Endothelial cell (in vitro differentiated cells): ENCODE data around the gene TMEM170B. TPM values are rescaled to one million over a fixed set of nuclear protein-coding genes. Genes with fewer than 3 reads are reported as not detected.

Experiments used
- DNase-seq: peaks from one replicate; pipeline ENCODE4 v3.0.0; 2021; ENCODE audit warnings: low spot score
- H3K27ac Mint-ChIP-seq: one replicate; pipeline ENCODE4 v1.8.0; 2021; ENCODE audit warnings: mixed read lengths, inconsistent platforms; ENCODE audit not compliant: unreplicated experiment
- H3K27me3 Mint-ChIP-seq: one replicate; pipeline ENCODE4 v1.8.0; 2021; ENCODE audit warnings: mild to moderate bottlenecking, moderate library complexity, mixed read lengths, inconsistent platforms; ENCODE audit not compliant: unreplicated experiment
- H3K36me3 Mint-ChIP-seq: one replicate; pipeline ENCODE4 v1.8.0; 2021; ENCODE audit warnings: mild to moderate bottlenecking, low read depth, mixed read lengths, inconsistent platforms; ENCODE audit not compliant: unreplicated experiment
- H3K4me1 Mint-ChIP-seq: one replicate; pipeline ENCODE4 v1.8.0; 2021; ENCODE audit warnings: mild to moderate bottlenecking, mixed read lengths, inconsistent platforms; ENCODE audit not compliant: unreplicated experiment
- H3K4me3 Mint-ChIP-seq: one replicate; pipeline ENCODE4 v1.8.0; 2021; ENCODE audit warnings: mild to moderate bottlenecking, mixed read lengths, inconsistent platforms; ENCODE audit not compliant: unreplicated experiment
- H3K9me3 Mint-ChIP-seq: one replicate; pipeline ENCODE4 v1.8.0; 2021; ENCODE audit warnings: mixed read lengths, inconsistent platforms; ENCODE audit not compliant: unreplicated experiment
- total RNA-seq: library from RNA; stranded (reverse); fragmentation: NEBNext Ultra II Directional; extraction: Animal tissue kit (Norgen Biotek cat#: 25700); gene quantifications from one replicate; pipeline ENCODE4 v1.2.1, GENCODE V29; 2021; ENCODE audit not compliant: unreplicated experiment
- TF ChIP-seq, protein P1 (sequence below): fragments of 200-600 bp; sonication (generic); IDR thresholded peaks from one replicate; pipeline ENCODE4 v1.5.0; 2021; ENCODE audit warnings: antibody characterized with exemption; ENCODE audit not compliant: unreplicated experiment

TMEM170B gene
- total RNA-seq, 1 donor from 2014 or later, result 5.0 TPM

DNA sequence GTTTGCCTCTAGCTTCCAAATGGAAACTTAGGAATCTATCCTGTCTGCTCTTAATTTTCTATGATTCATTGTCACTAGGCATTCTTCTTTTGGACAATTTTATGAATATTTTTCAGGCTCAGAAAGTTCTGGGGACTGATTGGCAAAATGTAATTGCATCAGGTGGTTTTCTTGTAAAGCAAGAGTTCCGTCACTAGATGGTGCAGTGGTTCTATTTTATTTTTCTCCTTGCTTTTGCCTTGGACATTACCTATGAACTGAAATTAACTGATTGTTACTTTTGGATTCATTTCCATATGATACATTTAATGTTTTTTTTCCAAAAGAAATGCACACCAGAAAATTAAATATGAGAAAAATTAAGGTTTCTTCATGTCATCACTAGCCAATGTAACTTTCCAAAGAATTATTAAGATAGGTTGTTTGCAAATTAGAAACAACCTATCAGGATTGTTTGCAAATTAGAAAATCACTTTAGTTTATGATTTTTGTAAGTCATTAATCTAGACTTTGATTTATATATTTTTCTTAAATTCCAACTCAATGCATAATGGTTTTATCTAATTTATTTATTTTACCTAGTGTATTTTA lies 48.0 kb downstream of the TMEM170B start:
- H3K36me3 Mint-ChIP-seq, result no peaks in the 10 kb centered on the region
- TF ChIP-seq, protein P1, sequence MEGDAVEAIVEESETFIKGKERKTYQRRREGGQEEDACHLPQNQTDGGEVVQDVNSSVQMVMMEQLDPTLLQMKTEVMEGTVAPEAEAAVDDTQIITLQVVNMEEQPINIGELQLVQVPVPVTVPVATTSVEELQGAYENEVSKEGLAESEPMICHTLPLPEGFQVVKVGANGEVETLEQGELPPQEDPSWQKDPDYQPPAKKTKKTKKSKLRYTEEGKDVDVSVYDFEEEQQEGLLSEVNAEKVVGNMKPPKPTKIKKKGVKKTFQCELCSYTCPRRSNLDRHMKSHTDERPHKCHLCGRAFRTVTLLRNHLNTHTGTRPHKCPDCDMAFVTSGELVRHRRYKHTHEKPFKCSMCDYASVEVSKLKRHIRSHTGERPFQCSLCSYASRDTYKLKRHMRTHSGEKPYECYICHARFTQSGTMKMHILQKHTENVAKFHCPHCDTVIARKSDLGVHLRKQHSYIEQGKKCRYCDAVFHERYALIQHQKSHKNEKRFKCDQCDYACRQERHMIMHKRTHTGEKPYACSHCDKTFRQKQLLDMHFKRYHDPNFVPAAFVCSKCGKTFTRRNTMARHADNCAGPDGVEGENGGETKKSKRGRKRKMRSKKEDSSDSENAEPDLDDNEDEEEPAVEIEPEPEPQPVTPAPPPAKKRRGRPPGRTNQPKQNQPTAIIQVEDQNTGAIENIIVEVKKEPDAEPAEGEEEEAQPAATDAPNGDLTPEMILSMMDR, result peak; percentile 69
- peak; percentile 29 for DNase-seq
- no peak overlapping the region for H3K27ac Mint-ChIP-seq
- H3K4me3 Mint-ChIP-seq, result no peak overlapping the region
- peaks cover 4% of the 10 kb centered on the region for H3K4me1 Mint-ChIP-seq
- H3K9me3 Mint-ChIP-seq, result no peaks in the 10 kb centered on the region
- H3K27me3 Mint-ChIP-seq, result no peaks in the 10 kb centered on the region

DNA sequence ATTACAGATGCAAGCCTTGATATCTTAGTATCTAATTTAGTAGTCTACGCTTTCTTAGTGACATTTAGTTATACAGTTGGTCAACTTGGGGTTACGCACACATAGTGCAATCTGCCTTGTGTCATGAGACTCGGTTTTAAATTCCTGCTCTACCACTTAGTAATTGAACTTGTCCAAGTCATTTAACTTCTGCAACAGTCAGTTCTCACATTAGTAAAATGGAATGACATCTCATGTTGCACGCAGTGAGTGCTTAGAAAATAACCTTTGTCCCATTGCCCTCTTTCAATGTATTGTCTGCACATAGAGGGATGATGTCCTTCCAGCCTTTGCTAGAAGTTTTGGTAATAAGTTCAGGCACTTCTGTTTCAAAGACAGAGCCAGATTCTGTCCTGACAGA lies 48.6 kb downstream of the TMEM170B start:
- no peaks in the 10 kb centered on the region for H3K27me3 Mint-ChIP-seq
- H3K9me3 Mint-ChIP-seq, result no peaks in the 10 kb centered on the region
- DNase-seq, result no peak
- no peaks in the 10 kb centered on the region for H3K36me3 Mint-ChIP-seq
- H3K4me1 Mint-ChIP-seq, result peaks cover 4% of the 10 kb centered on the region
- TF ChIP-seq, protein P1, result no peak
- H3K27ac Mint-ChIP-seq, result peak overlapping the region; percentile 24
- no peak overlapping the region for H3K4me3 Mint-ChIP-seq

DNA sequence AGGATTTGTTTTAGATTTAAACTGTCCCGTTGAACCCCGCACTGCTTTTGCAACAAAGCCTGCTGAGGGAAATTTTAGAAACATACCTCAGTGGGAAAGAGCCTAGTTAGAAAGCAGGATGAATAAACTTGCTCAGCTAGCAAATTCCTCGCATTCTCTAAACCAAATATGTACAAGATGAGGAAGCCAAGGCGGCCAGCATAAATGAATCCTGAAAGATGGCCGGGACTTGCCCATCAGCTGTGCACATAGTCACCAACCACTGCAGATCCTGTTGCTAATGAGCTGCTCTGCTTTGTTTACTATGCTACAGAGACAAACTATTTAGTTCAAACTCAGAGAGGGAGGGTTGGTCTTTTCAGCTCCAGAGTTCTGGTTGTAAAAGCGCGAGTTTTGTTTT lies 49.0 kb downstream of the TMEM170B start:
- TF ChIP-seq, protein P1, result no peak
- Mint-ChIP-seq H3K9me3 (no peaks in the 10 kb centered on the region), H3K4me3 (no peak overlapping the region), H3K27me3 (no peaks in the 10 kb centered on the region), H3K36me3 (no peaks in the 10 kb centered on the region), H3K4me1 (peaks cover 4% of the 10 kb centered on the region), H3K27ac (peak overlapping the region; percentile 24)
- no peak for DNase-seq

DNA sequence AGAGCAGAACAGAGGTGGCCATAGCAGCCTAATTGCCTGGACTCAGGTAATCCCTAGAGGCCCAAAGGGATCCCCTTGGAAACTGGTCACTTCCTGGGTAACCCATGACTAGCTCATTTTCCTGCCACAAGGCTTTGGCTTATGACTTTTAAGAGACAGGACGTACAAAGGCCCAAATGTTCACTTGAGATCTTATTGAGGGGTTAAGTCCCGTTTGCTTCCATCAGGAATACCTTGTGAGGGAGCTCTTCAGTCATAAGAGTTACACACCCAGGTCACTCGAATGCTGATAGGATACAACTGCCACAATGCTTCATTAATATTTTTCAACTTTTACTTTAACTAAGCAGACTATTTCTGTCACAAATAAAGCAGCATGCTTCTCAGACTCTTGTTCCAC lies 51.7 kb downstream of the TMEM170B start:
- no peaks in the 10 kb centered on the region for H3K36me3 Mint-ChIP-seq
- no peak overlapping the region for H3K4me3 Mint-ChIP-seq
- DNase-seq, result no peak
- H3K4me1 Mint-ChIP-seq, result peaks cover 4% of the 10 kb centered on the region
- TF ChIP-seq, protein P1, result no peak
- peaks cover 2% of the 10 kb centered on the region for H3K27me3 Mint-ChIP-seq
- no peaks in the 10 kb centered on the region for H3K9me3 Mint-ChIP-seq
- H3K27ac Mint-ChIP-seq, result no peak overlapping the region

DNA sequence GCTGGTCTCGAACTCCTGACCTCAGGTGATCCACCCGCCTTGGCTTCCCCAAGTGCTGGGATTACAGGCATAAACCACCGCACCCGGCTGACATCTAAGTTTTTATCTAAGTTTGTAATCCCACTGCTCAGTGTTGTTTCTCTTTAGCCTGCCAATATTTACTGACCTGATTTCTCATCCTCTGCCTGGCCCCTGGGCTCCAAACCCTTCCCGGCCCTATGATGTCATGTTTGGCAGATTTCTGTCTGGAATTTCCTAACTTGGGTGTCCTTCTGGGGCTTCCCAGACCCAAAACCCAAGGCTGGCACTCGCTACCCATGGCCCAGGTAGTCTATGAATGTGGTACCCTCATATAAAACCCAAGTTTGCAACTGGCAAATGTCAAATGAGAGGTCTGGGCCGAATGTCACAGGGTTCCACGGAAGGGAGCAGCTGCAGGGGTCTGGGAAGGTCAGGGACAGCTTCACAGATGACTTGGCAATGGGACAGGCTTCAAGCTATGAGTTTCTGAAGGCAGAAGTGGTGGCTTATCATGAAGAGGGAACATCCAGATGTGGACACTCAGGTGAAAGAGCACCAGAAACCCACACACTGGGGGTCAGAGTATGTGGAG lies 54.9 kb downstream of the TMEM170B start:
- Mint-ChIP-seq H3K36me3 (no peaks in the 10 kb centered on the region), H3K9me3 (no peaks in the 10 kb centered on the region), H3K4me1 (peaks cover 4% of the 10 kb centered on the region), H3K27ac (no peak overlapping the region), H3K4me3 (no peak overlapping the region), H3K27me3 (peaks cover 2% of the 10 kb centered on the region)
- DNase-seq, result no peak
- TF ChIP-seq, protein P1, result no peak
